HG03571 (cell line): ENCODE data around the gene NXPH2.
"Not testable (repeated sequence)": the region's sequence is repeated elsewhere in the genome, so short reads cannot be mapped to it uniquely, and the experiment has no call there.

Experiments used
- ATAC-seq: cut with Tn5 transposase; IDR thresholded peaks from one replicate; pipeline ENCODE4 v1.9.1; 2021; ENCODE audit not compliant: unreplicated experiment

NXPH2 gene

GRCh38 chr2:138757384-138757783 is 22.8 kb downstream of the NXPH2 start:
- no peak for ATAC-seq

GRCh38 chr2:138752197-138752956 is 27.8 kb downstream of the NXPH2 start:
- no peak for ATAC-seq

- ATAC-seq, result no peak
These were observed 35.5 kb downstream of the NXPH2 start for GRCh38 chr2:138744713-138745112.

DNA sequence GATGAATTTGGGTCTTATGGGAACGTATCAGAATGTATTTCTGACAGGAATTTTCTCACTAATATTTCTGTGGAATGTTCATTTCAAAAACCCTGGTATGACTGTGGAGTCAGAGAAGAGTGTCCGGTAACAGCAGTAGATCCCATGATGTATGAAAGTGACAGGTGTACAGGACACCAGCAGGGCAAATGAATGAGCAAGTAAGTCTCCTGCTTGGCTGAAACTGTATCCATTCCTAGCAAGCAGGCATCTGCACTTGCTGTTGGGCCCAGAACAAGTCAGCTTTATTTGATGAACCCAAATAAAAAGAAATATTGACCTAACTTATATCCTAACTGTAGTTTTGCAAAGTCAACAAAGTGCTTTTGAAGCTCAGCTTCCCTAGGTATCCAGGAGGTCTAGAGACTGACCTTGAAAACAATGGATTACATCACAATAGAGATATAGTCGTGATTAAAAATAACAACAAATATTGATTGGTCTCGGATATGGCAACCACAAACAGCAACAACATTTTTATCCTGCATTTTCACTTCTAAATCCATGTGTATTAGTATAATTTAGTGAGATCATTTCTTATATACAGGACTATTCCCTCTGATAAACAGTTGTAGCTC is 37.6 kb downstream of the NXPH2 start:
- ATAC-seq, result no peak

- no peak for ATAC-seq
These were observed 38.3 kb downstream of the NXPH2 start for GRCh38 chr2:138741851-138742250.

DNA sequence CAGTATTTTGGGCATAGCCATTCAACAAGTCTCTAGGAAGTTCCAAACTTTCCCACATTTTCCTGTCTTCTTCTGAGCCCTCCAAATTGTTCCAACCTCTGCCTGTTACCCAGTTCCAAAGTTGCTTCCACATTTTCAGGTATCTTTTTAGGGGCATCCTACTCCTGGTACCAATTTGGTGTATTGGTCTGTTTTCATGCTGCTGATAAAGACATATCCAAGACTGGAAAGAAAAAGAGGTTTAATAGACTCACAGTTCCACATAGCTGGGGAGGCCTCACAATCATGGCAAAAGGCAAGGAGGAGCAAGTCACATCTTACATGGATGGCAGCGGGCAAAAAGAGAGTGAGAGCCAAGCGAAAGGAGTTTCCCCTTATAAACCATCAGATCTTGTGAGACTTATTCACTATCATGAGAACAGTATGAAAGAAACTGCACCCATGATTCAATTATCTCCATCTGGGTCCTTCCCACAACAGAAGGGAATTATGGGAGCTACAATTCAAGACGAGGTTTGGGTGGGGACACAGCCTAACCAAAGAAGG is 43.1 kb downstream of the NXPH2 start:
- not testable (repeated sequence) for ATAC-seq

DNA sequence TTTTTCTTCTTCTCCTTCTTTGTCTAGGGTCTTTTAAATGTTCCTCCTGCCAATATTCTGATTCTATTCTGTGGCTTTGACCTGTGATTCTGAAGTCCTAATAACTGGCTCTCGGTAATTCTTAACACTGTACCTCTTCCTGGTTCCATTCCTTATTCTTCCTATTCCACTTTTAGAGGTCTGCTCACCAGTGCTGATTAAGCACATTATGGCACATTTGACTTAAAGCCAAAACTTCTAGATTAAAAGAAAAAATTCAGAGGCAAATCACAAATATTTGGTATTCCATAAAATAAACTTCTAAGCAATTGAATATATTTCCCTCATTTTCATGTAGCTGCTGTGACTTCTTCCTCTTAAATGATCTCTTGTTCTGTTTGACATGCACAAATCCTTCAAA is 47.5 kb downstream of the NXPH2 start:
- no peak for ATAC-seq

DNA sequence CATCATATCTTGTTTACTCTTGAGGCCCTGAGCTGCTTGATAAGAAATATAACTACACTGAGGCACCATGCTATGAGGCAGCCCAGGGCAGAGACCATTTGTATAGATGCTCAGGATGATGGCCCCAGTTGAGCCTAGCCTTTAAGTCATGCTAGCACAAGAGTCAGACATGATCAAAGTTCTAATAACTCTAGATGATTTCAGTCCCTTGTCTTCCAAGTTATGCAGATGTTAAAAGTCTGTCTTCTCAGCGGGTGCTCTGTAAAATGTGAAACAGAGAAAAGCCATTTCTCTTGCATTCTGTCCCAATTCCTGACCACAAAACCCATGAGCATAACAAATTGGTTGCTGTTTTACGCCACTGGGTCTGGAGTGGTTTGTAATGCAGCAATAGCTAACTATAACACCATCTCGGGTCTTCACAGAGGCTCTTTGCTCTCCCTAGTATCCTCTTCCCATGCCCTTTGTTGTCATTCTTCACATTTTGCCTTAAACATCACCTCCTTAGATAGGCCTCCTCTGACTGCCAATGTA is 49.6 kb downstream of the NXPH2 start:
- ATAC-seq, result peak; percentile 75

DNA sequence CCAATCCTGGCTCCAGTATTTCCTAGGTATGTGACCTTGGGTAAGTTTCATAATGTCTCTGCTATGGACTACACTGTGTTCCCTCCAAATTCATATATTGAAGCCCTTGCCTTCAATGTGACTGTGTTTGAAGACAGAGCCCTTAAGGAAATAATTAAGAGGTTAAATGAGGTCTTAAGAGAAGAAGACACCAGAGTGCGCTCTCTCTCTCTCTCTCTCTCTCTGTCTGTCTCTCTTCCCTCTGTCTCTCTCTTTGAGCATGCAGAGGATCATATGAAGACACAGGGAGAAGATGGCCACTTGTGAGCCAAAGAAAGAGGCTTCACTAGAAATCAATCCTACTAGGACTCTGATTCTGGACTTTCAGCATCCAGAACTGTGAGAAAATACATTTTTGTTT is 52.2 kb downstream of the NXPH2 start:
- no peak for ATAC-seq

- ATAC-seq, result no peak
These were observed 53.5 kb downstream of the NXPH2 start for GRCh38 chr2:138726681-138727080.

- no peak for ATAC-seq
These were observed 55.3 kb downstream of the NXPH2 start for GRCh38 chr2:138724729-138725459.

- no peak for ATAC-seq
These were observed 55.9 kb downstream of the NXPH2 start for GRCh38 chr2:138724327-138724726.

- ATAC-seq, result no peak
These were observed 56.8 kb downstream of the NXPH2 start for GRCh38 chr2:138723196-138723987.

DNA sequence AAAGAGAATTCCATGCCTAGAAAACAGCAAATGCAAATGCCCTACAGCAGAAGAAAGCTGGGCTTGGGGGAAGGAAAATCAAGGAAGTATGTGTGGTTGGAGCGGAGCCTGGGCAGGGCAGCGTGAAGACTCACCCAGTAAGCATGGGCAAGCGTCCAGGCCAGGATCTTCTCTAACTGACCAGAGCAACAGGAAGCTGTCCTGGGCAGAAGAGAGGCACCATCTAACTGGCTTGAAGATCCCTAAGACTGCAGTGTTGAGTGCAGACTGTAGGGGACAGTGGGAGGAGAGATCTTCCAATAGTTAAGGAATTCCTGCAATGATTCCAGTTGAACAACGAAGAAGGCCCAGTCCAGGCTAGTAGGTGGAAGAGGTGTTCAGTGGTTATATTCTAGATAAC is 57.9 kb downstream of the NXPH2 start:
- ATAC-seq, result no peak

GRCh38 chr2:138720035-138720838 is 60.0 kb downstream of the NXPH2 start:
- ATAC-seq, result no peak

- no peak for ATAC-seq
These were observed 61.8 kb downstream of the NXPH2 start for GRCh38 chr2:138718405-138718804.

DNA sequence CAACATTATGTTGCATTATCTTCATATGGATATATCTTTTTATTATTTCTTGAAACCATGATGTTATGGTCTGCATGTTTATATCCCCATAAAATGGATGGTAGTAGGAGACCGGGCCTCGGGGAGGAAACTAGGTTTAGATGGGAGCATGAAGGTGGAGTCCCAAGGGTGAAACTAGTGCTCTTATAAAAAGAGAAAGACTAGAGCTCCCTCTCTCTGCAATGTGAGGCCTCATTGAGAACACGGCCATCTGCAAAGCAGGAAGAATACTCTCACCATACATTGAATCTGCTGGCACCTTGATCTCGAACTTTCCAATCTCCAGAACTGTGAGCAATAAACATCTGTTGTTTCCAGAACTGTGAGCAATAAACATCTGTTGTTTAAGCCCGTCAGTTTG is 64.0 kb downstream of the NXPH2 start:
- no peak for ATAC-seq

DNA sequence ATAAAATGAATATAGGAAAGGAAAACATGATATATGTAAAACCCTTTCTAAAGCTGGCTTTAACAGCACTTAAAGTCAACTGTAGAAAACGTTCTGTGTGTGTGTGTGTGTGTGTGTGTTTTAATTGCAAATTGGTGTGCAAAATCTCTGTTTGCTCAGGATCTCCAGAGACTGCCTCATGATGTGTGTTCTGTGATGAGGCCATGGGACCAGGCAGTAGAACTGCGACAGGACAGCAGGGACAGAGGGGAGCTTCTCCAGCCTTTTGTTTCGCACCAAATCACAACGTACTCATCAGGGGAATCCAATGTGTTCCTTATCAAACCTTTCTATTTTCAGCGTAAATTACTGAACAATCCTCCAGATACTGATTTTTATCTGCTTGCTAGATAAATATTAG is 66.7 kb downstream of the NXPH2 start:
- no peak for ATAC-seq

DNA sequence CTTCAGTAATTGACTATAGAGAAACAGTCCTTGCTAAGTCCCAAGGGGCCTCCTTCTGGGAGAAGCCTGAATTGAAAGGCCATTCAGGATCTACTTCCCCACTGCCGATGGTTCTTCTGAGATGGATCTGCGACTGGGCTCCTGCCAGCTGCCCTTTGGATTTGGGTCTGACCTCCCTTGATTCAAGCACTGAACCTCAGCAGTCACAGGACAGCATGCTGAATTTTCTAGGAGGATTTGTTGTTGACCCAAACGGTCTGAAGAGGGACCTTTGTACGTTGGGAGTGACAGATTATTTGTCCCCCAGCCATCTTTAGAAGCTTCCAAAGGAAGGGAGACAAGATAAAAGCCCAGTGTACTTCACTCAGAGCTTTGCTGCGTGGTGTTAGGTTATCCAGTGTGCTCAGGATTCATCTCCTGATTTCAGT is 67.1 kb downstream of the NXPH2 start:
- ATAC-seq, result no peak
